Lung (tissue), 12 donors: Measurements from ENCODE around the gene TNS4. TPM values are rescaled to one million over a fixed set of nuclear protein-coding genes. Genes with fewer than 3 reads are reported as not detected.
A peak's percentile ranks its signal among the peaks of the same experiment; 100 is the strongest.

Experiments used
- ATAC-seq: fragments of 200-7000 bp; cut with Tn5 transposase; one replicate; pipeline ENCODE4 v1.9.1; 2020; ENCODE audit warnings: moderate number of reproducible peaks; ENCODE audit not compliant: insufficient read depth, low FRiP score
- DNase-seq, 3 donors: peaks; one replicate each; pipeline ENCODE4 v3.0.0-alpha.2; 2013 to 2017
- H3K27ac ChIP-seq, 2 donors: one replicate each; pipeline ENCODE4 v1.5.1; 2013; ENCODE audit warnings: mild to moderate bottlenecking in 2 of 2, moderate library complexity in 2 of 2, control low read depth in 1 of 2, inconsistent platforms in 1 of 2, low read depth in 1 of 2, low read length in 1 of 2
- H3K27me3 ChIP-seq, 3 donors: one replicate each; pipeline ENCODE4 v1.5.1; 2013; ENCODE audit warnings: low read length in 2 of 3; ENCODE audit not compliant: control insufficient read depth in 3 of 3, insufficient read depth in 3 of 3
- H3K36me3 ChIP-seq, 4 donors: one replicate each; pipeline ENCODE4 v1.5.1; 2013; ENCODE audit warnings: low read length in 4 of 4, mild to moderate bottlenecking in 1 of 4, moderate library complexity in 1 of 4; ENCODE audit not compliant: control insufficient read depth in 4 of 4, insufficient read depth in 4 of 4
- H3K4me1 ChIP-seq, 5 donors: one replicate each; pipeline ENCODE4 v1.5.1; 2013; ENCODE audit warnings: low read length in 5 of 5, mild to moderate bottlenecking in 2 of 5, moderate library complexity in 1 of 5; ENCODE audit not compliant: control insufficient read depth in 5 of 5, insufficient read depth in 5 of 5
- H3K4me3 ChIP-seq: one replicate; pipeline ENCODE4 v1.5.1; 2013; ENCODE audit warnings: mild to moderate bottlenecking, control low read depth, moderate library complexity
- H3K9ac ChIP-seq, 2 donors: one replicate each; pipeline ENCODE4 v1.5.1; 2013; ENCODE audit warnings: low read length in 2 of 2, control low read depth in 1 of 2; ENCODE audit not compliant: insufficient read depth in 1 of 2
- H3K9me3 ChIP-seq, 4 donors: one replicate each; pipeline ENCODE4 v1.5.1; 2013; ENCODE audit warnings: low read length in 3 of 4, mild to moderate bottlenecking in 1 of 4, moderate library complexity in 1 of 4; ENCODE audit not compliant: control insufficient read depth in 4 of 4, insufficient read depth in 3 of 4
- WGBS, 2 donors: extraction: QIAGEN DNeasy Blood & Tissue Kit; methylation state at CpG; one replicate each; pipeline ENCODE4 v1.1.7; 2013; 5-methylcytosine and 5-hydroxymethylcytosine counted together
- polyA plus RNA-seq, 2 donors: library from polyadenylated mRNA; stranded (reverse); fragments of 200-250 nt; gene quantifications; one replicate each; pipeline ENCODE4 v1.2.1, GENCODE V29; 2013
- total RNA-seq, 2 donors: library from RNA; depleted of rRNA in 1 of 2; stranded (reverse); fragments of >200 nt in 1 of 2; gene quantifications; one replicate each; pipeline ENCODE4 v1.2.1, GENCODE V29; 2014 to 2021
- TF ChIP-seq, protein P1 (sequence below): IDR thresholded peaks from 2 replicates; pipeline ENCODE4 v1.5.1; 2012; ENCODE audit warnings: mild to moderate bottlenecking; ENCODE audit errors: control extremely low read depth, extremely low read depth
- donor health status: control.
- donor health status: control.
- donor health status: Bipolar disorder and iron deficiency.
- donor health status: healthy.
- donor health status: DM: yes; HTN: yes; CAD: no.

The TNS4 gene
- total and polyA plus RNA-seq, 4 donors: 0.17 to 6.8 (median 2.2) TPM

DNA sequence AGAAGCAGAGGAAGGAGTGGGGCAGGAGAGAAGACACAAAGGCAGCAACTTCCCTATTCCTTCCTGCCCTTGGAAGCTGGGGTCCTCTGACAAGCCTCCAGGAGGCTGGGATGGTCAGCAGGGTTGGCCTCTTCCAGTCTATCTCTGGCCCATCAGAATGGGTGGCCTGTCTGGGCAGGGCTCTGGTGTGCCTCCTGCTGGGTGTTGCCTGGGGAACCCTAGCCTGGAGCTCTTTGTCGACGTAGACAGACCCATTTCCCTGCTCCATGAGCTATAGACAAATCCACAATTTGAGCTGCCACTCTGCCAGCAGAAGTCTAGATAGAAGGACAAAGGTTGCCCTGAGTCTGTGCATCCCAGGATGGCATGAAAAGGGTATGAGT, 46.8 kb downstream of the TNS4 start:
- ATAC-seq (no peak), DNase-seq (no peak)
- H3K27ac ChIP-seq: peak overlapping the region in 1 of 2 donors; percentile 47
- TF ChIP-seq, protein P1, sequence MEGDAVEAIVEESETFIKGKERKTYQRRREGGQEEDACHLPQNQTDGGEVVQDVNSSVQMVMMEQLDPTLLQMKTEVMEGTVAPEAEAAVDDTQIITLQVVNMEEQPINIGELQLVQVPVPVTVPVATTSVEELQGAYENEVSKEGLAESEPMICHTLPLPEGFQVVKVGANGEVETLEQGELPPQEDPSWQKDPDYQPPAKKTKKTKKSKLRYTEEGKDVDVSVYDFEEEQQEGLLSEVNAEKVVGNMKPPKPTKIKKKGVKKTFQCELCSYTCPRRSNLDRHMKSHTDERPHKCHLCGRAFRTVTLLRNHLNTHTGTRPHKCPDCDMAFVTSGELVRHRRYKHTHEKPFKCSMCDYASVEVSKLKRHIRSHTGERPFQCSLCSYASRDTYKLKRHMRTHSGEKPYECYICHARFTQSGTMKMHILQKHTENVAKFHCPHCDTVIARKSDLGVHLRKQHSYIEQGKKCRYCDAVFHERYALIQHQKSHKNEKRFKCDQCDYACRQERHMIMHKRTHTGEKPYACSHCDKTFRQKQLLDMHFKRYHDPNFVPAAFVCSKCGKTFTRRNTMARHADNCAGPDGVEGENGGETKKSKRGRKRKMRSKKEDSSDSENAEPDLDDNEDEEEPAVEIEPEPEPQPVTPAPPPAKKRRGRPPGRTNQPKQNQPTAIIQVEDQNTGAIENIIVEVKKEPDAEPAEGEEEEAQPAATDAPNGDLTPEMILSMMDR: no peak
- peaks cover 3 to 49% (median 31%) of the 10 kb centered on the region in 5 donors for H3K4me1 ChIP-seq
- 74 to 79% methylated on average over 2 of the region's 2 CpGs for WGBS, 2 donors
- H3K36me3 ChIP-seq: peaks cover 0 to 40% (median 4%) of the 10 kb centered on the region in 4 donors
- H3K9ac ChIP-seq: no peak overlapping the region
- no peaks in the 10 kb centered on the region for H3K9me3 ChIP-seq
- H3K4me3 ChIP-seq: no peak overlapping the region
- no peaks in the 10 kb centered on the region for H3K27me3 ChIP-seq

DNA sequence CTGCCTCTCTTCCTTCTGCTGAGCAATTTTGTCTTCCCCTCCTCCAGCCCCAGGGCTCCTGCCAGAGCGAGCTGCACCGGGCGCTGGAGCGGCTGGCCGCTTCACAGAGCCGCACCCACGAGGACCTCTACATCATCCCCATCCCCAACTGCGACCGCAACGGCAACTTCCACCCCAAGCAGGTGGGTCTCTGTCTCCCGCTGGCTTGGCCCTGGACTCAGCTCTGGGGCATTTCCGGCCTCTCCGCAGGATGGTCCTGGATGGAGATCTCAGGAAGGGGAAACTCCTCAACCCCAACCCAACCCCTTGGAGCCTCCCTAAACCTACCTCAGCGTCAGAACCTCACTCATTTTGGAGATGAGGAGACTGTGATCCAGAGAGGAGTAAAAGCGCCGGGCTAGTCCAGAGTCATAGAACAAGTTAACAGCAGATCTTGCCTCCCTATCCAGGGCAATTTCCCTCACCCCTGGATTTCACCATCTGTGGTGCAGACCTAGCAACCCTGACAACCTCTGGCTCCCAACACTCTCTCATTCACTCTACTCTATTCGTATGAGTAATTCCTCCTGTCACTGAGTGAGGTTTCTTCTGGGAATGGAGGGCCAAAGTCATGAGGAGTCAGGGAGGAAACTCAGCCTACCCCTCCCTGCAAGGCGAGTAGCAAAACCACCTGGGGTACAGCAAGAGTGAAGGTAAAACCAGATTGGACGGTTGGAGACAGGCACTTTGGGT, 47.4 kb downstream of the TNS4 start:
- no peak overlapping the region for H3K9ac ChIP-seq
- peak overlapping the region in 1 of 2 donors; percentile 47 for H3K27ac ChIP-seq
- DNase-seq (no peak), ATAC-seq (no peak)
- peaks cover 3 to 43% (median 29%) of the 10 kb centered on the region in 5 donors for H3K4me1 ChIP-seq
- no peak overlapping the region for H3K4me3 ChIP-seq
- peaks cover 0 to 38% (median 4%) of the 10 kb centered on the region in 4 donors for H3K36me3 ChIP-seq
- WGBS, 2 donors: 84 to 89% methylated on average over 19 of the region's 19 CpGs
- TF ChIP-seq, protein P1: no peak
- no peaks in the 10 kb centered on the region for H3K9me3 ChIP-seq
- no peaks in the 10 kb centered on the region for H3K27me3 ChIP-seq

DNA sequence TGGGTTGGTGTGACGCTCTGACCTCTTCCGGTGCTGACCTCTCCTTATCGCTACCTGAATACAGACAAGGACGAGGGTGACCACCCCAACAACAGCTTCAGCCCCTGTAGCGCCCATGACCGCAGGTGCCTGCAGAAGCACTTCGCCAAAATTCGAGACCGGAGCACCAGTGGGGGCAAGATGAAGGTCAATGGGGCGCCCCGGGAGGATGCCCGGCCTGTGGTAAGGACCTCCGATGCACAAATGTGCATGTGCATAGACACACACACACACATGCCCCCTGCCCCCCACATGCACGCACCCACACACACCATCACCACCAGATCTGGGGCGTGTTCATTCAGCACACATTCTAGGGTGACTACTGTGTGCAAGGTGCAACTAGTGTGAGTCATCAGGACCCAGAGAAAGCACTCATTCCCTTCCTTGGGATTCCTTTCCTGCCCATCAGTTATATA, 48.5 kb downstream of the TNS4 start:
- WGBS, 2 donors: 83 to 89% methylated on average over 15 of the region's 15 CpGs
- Histone ChIP-seq H3K4me1 (peaks cover 0 to 40% (median 26%) of the 10 kb centered on the region in 5 donors), H3K4me3 (no peak overlapping the region), H3K9ac (no peak overlapping the region), H3K27ac (peak overlapping the region in 1 of 2 donors; percentile 62), H3K9me3 (no peaks in the 10 kb centered on the region), H3K27me3 (no peaks in the 10 kb centered on the region), H3K36me3 (peaks cover 0 to 37% (median 4%) of the 10 kb centered on the region in 4 donors)
- ATAC-seq (no peak), DNase-seq (no peak)
- TF ChIP-seq, protein P1: no peak
